AML-193 (cell line): ENCODE measurements around the gene CCT7.

Experiments used
- DNase-seq, 2 experiments: peaks; one replicate each; lab custom pipeline; 2025; lab: John Stamatoyannopoulos, UW

Gene CCT7

GRCh38 chr2:73294239-73294638 is 60.1 kb downstream of the CCT7 start:
- no peak for DNase-seq

GRCh38 chr2:73295751-73296400 is 61.8 kb downstream of the CCT7 start:
- no peak for DNase-seq

GRCh38 chr2:73297151-73297559 is 63.0 kb downstream of the CCT7 start:
- no peak for DNase-seq

- no peak for DNase-seq
These were observed 63.5 kb downstream of the CCT7 start for GRCh38 chr2:73297586-73297985.

- DNase-seq: no peak
These were observed 66.8 kb downstream of the CCT7 start for GRCh38 chr2:73300926-73301325.

- DNase-seq: no peak
These were observed 67.5 kb downstream of the CCT7 start for GRCh38 chr2:73301636-73302035.
